RPMI8226 (cell line): ENCODE data around the gene KRT14.
"Not testable (repeated sequence)": the region's sequence is repeated elsewhere in the genome, so short reads cannot be mapped to it uniquely, and the experiment has no call there.

Source experiments
- DNase-seq: peaks from one replicate; pipeline ENCODE4 v3.0.0-alpha.2; 2015

The KRT14 gene

GRCh38 chr17:41586863-41587495 is at the start of gene KRT14:
KRT14 (minus strand) TSS chr17:41586895; CDS start chr17:41586834, 61 bp downstream.
- no peak for DNase-seq

GRCh38 chr17:41635121-41636097 is 48.7 kb upstream of the KRT14 start:
- DNase-seq: no peak

GRCh38 chr17:41634639-41635038 is 47.9 kb upstream of the KRT14 start:
- no peak for DNase-seq

- peak; percentile 34 for DNase-seq
These were observed 47.0 kb upstream of the KRT14 start for GRCh38 chr17:41633556-41634199.

GRCh38 chr17:41632482-41633105 is 45.9 kb upstream of the KRT14 start:
- no peak for DNase-seq

- no peak for DNase-seq
These were observed 45.2 kb upstream of the KRT14 start for GRCh38 chr17:41631898-41632285.

GRCh38 chr17:41631025-41631897 is 44.6 kb upstream of the KRT14 start:
- DNase-seq: no peak

- DNase-seq: no peak
These were observed 43.4 kb upstream of the KRT14 start for GRCh38 chr17:41629826-41630670.

- DNase-seq: no peak
These were observed 42.6 kb upstream of the KRT14 start for GRCh38 chr17:41629316-41629715.

GRCh38 chr17:41628621-41629255 is 42.0 kb upstream of the KRT14 start:
- DNase-seq: not testable (repeated sequence)

GRCh38 chr17:41628073-41628370 is 41.3 kb upstream of the KRT14 start:
- not testable (repeated sequence) for DNase-seq

- DNase-seq: no peak
These were observed 40.8 kb upstream of the KRT14 start for GRCh38 chr17:41627316-41628072.

GRCh38 chr17:41626914-41627295 is 40.2 kb upstream of the KRT14 start:
- DNase-seq: not testable (repeated sequence)

- not testable (repeated sequence) for DNase-seq
These were observed 39.6 kb upstream of the KRT14 start for GRCh38 chr17:41626028-41626913.

GRCh38 chr17:41625602-41626001 is 38.9 kb upstream of the KRT14 start:
- DNase-seq: no peak

- DNase-seq: peak; percentile 60
These were observed 37.8 kb upstream of the KRT14 start, which contains the start of gene KRT17 for GRCh38 chr17:41624208-41625101. KRT17 (minus strand) TSS chr17:41624575; CDS start chr17:41624509, 66 bp downstream.

- not testable (repeated sequence) for DNase-seq
These were observed 36.6 kb upstream of the KRT14 start for GRCh38 chr17:41623184-41623861.
